CD4-positive, alpha-beta memory T cell (primary cell): ENCODE measurements around the gene SLC25A26. TPM values are rescaled to one million over a fixed set of nuclear protein-coding genes. Genes with fewer than 3 reads are reported as not detected.

ENCODE experiments used
- CTCF ChIA-PET: fragments of 350-600 bp; sonication (Branson Sonifier 250); formaldehyde crosslinking; loops from one replicate; lab custom pipeline; 2021; ENCODE audit warnings: inconsistent platforms; ENCODE audit not compliant: partially characterized antibody; lab: Charles Lee
- POLR2A ChIA-PET: fragments of 350-600 bp; sonication (Branson Sonifier 250); formaldehyde crosslinking; loops from one replicate; lab custom pipeline; 2021; ENCODE audit not compliant: partially characterized antibody; lab: Charles Lee
- DNase-seq, 5 donors: peaks; one replicate each; pipeline versions ENCODE4 v3.0.0 to v3.0.0-alpha.2; 2020 to 2022; ENCODE audit warnings: mixed read lengths in 1 of 5
- H3K27ac ChIP-seq: one replicate; pipeline ENCODE4 v1.7.0; 2013; ENCODE audit warnings: low read depth, low read length
- H3K27me3 ChIP-seq: 2 replicates; pipeline ENCODE4 v1.7.0; 2013; ENCODE audit warnings: mild to moderate bottlenecking, low read length, moderate library complexity; ENCODE audit not compliant: insufficient read depth
- H3K36me3 ChIP-seq: 2 replicates; pipeline ENCODE4 v1.7.0; 2013; ENCODE audit warnings: mild to moderate bottlenecking, low read length, moderate library complexity; ENCODE audit not compliant: insufficient read depth
- H3K4me1 ChIP-seq: 2 replicates; pipeline ENCODE4 v1.7.0; 2013; ENCODE audit warnings: mild to moderate bottlenecking, low read length, moderate library complexity; ENCODE audit not compliant: insufficient read depth
- H3K4me3 ChIP-seq, 2 donors: one replicate each; pipeline ENCODE4 v1.7.0; 2013; ENCODE audit warnings: low read length in 2 of 2, mild to moderate bottlenecking in 1 of 2
- H3K9me3 ChIP-seq, 2 donors: one replicate each; pipeline ENCODE4 v1.7.0; 2013; ENCODE audit warnings: low read length in 2 of 2, control low read depth in 1 of 2; ENCODE audit not compliant: control insufficient read depth in 1 of 2
- H3K27ac Mint-ChIP-seq, 7 donors: one replicate each; pipeline ENCODE4 v1.8.0; 2020 to 2021; ENCODE audit warnings: mixed read lengths in 7 of 7, mild to moderate bottlenecking in 6 of 7, inconsistent platforms in 3 of 7, moderate library complexity in 3 of 7
- H3K27me3 Mint-ChIP-seq, 2 donors: one replicate each; pipeline ENCODE4 v1.8.0; 2020 to 2021; ENCODE audit warnings: mixed read lengths in 2 of 2
- H3K36me3 Mint-ChIP-seq, 2 donors: one replicate each; pipeline ENCODE4 v1.8.0; 2020 to 2021; ENCODE audit warnings: mixed read lengths in 2 of 2, inconsistent platforms in 1 of 2, mild to moderate bottlenecking in 1 of 2
- H3K4me1 Mint-ChIP-seq, 4 donors: one replicate each; pipeline ENCODE4 v1.8.0; 2020 to 2021; ENCODE audit warnings: mixed read lengths in 4 of 4, mild to moderate bottlenecking in 1 of 4
- H3K4me3 Mint-ChIP-seq, 8 donors: one replicate each; pipeline ENCODE4 v1.8.0; 2020 to 2021; ENCODE audit warnings: mixed read lengths in 8 of 8, mild to moderate bottlenecking in 7 of 8, moderate library complexity in 6 of 8, inconsistent platforms in 3 of 8
- H3K9me3 Mint-ChIP-seq, 8 donors: one replicate each; pipeline ENCODE4 v1.8.0; 2020 to 2021; ENCODE audit warnings: mixed read lengths in 8 of 8, mild to moderate bottlenecking in 5 of 8, inconsistent platforms in 3 of 8, moderate library complexity in 1 of 8
- intact Hi-C: fragments of 100-400 bp; cut with micrococcal nuclease; formaldehyde crosslinking; loops from one replicate; pipeline ENCODE4 v1.15.1; 2023
- polyA plus RNA-seq, 2 donors: library from polyadenylated mRNA; unstranded; fragments of 300-500 nt; fragmentation: Illumina TruSeq; gene quantifications; one replicate each; pipeline ENCODE4 v1.2.3, GENCODE V29; 2021
- total RNA-seq, 2 experiments: library from RNA; stranded (reverse); gene quantifications; one replicate each; pipeline ENCODE4 v1.2.3, GENCODE V29; 2021

The SLC25A26 gene
- total and polyA plus RNA-seq, 4 experiments from 2014 or later = 18.9 to 58.1 (median 29.1) TPM

- H3K4me3 Mint-ChIP-seq = no peak overlapping the region
- Histone ChIP-seq H3K27ac (no peak overlapping the region), H3K36me3 (no peaks in the 10 kb centered on the region), H3K4me3 (no peak overlapping the region), H3K9me3 (no peaks in the 10 kb centered on the region), H3K27me3 (no peaks in the 10 kb centered on the region), H3K4me1 (no peaks in the 10 kb centered on the region)
- peaks cover 14 to 16% (median 15%) of the 10 kb centered on the region in 4 donors for H3K4me1 Mint-ChIP-seq
- no peaks in the 10 kb centered on the region for H3K27me3 Mint-ChIP-seq
- intact Hi-C loops = no loop called here
- no peaks in the 10 kb centered on the region for H3K36me3 Mint-ChIP-seq
- peak overlapping the region in 1 of 7 donors; percentile 58 for H3K27ac Mint-ChIP-seq
- no peak for DNase-seq
- H3K9me3 Mint-ChIP-seq = no peaks in the 10 kb centered on the region
- POLR2A ChIA-PET = no interaction called here
- CTCF ChIA-PET = interaction anchor here (1.5 kb wide), 1 partner anchor 39 kb away, joined by 4 read pairs; no protein-coding TSS in a partner anchor
Measured at GRCh38 chr3:66338927-66339326, 118.1 kb downstream of the SLC25A26 start.

GRCh38 chr3:66342717-66343356 is 122.0 kb downstream of the SLC25A26 start:
- CTCF ChIA-PET = interaction anchor here (0.9 to 2.6 kb wide), 4 partner anchors 9 to 224 kb away, joined by 3 to 11 read pairs (median 3); no protein-coding TSS in a partner anchor

GRCh38 chr3:66344391-66344811 is 123.6 kb downstream of the SLC25A26 start:
- Histone ChIP-seq H3K27ac (no peak overlapping the region), H3K9me3 (no peaks in the 10 kb centered on the region), H3K4me1 (no peaks in the 10 kb centered on the region), H3K4me3 (no peak overlapping the region), H3K27me3 (no peaks in the 10 kb centered on the region), H3K36me3 (no peaks in the 10 kb centered on the region)
- peak overlapping the region in 1 of 7 donors; percentile 37 for H3K27ac Mint-ChIP-seq
- H3K36me3 Mint-ChIP-seq = peaks cover 16 to 30% of the 10 kb centered on the region in 2 donors
- no peak for DNase-seq
- H3K4me1 Mint-ChIP-seq = peaks cover 2 to 11% (median 5%) of the 10 kb centered on the region in 4 donors
- H3K27me3 Mint-ChIP-seq = no peaks in the 10 kb centered on the region
- H3K4me3 Mint-ChIP-seq = no peak overlapping the region
- H3K9me3 Mint-ChIP-seq = peaks cover 0 to 4% (median 0%) of the 10 kb centered on the region in 8 donors
- ChIA-PET CTCF (interaction anchor here (0.9 to 2.6 kb wide), 2 partner anchors 10 to 63 kb away, joined by 4 to 11 read pairs; no protein-coding TSS in a partner anchor), POLR2A (interaction anchor here (0.6 kb wide), 1 partner anchor 126 kb away, joined by 3 read pairs; no protein-coding TSS in a partner anchor)
- intact Hi-C loops = loop anchor here (5.0 kb wide), 1 partner anchor 42 kb away; no protein-coding TSS in a partner anchor

More at GRCh38 chr3:66342717-66343356, 122.0 kb downstream of the SLC25A26 start:
- H3K36me3 ChIP-seq = no peaks in the 10 kb centered on the region
- Mint-ChIP-seq H3K27me3 (no peaks in the 10 kb centered on the region), H3K36me3 (peaks cover 11 to 23% of the 10 kb centered on the region in 2 donors), H3K4me1 (peaks cover 5 to 11% (median 7%) of the 10 kb centered on the region in 4 donors), H3K4me3 (no peak overlapping the region), H3K27ac (no peak overlapping the region), H3K9me3 (peaks cover 0 to 4% (median 0%) of the 10 kb centered on the region in 8 donors)
- H3K27me3 ChIP-seq = no peaks in the 10 kb centered on the region
- no peaks in the 10 kb centered on the region for H3K9me3 ChIP-seq
- H3K4me3 ChIP-seq = no peak overlapping the region
- DNase-seq = no peak
- no peaks in the 10 kb centered on the region for H3K4me1 ChIP-seq
- intact Hi-C loops = loop anchor here (5.0 kb wide), 1 partner anchor 41 kb away; no protein-coding TSS in a partner anchor
- POLR2A ChIA-PET = no interaction called here
- no peak overlapping the region for H3K27ac ChIP-seq

GRCh38 chr3:66344848-66345578 is 124.2 kb downstream of the SLC25A26 start:
- H3K27ac ChIP-seq = no peak overlapping the region
- Mint-ChIP-seq H3K4me1 (peaks cover 2 to 11% (median 4%) of the 10 kb centered on the region in 4 donors), H3K36me3 (peaks cover 16 to 32% of the 10 kb centered on the region in 2 donors), H3K27ac (peak overlapping the region in 5 of 7 donors; percentile 26 to 89 (median 41)), H3K4me3 (no peak overlapping the region), H3K27me3 (no peaks in the 10 kb centered on the region), H3K9me3 (peaks cover 0 to 4% (median 0%) of the 10 kb centered on the region in 8 donors)
- no peaks in the 10 kb centered on the region for H3K4me1 ChIP-seq
- H3K9me3 ChIP-seq = no peaks in the 10 kb centered on the region
- H3K36me3 ChIP-seq = no peaks in the 10 kb centered on the region
- H3K27me3 ChIP-seq = no peaks in the 10 kb centered on the region
- CTCF ChIA-PET = interaction anchor here (0.9 to 2.6 kb wide), 2 partner anchors 11 to 62 kb away, joined by 4 to 11 read pairs; no protein-coding TSS in a partner anchor
- POLR2A ChIA-PET = interaction anchor here (0.6 kb wide), 1 partner anchor 125 kb away, joined by 3 read pairs; no protein-coding TSS in a partner anchor
- intact Hi-C loops = loop anchor here (5.0 kb wide), 1 partner anchor 43 kb away; no protein-coding TSS in a partner anchor
- DNase-seq = no peak
- H3K4me3 ChIP-seq = no peak overlapping the region

GRCh38 chr3:66348704-66349103 is 127.9 kb downstream of the SLC25A26 start:
- no peaks in the 10 kb centered on the region for H3K27me3 ChIP-seq
- intact Hi-C loops = no loop called here
- H3K27ac Mint-ChIP-seq = peak overlapping the region in 1 of 7 donors; percentile 0
- no peaks in the 10 kb centered on the region for H3K4me1 ChIP-seq
- H3K4me3 Mint-ChIP-seq = no peak overlapping the region
- no peaks in the 10 kb centered on the region for H3K36me3 ChIP-seq
- no peak overlapping the region for H3K27ac ChIP-seq
- DNase-seq = no peak
- ChIA-PET POLR2A (no interaction called here), CTCF (no interaction called here)
- H3K9me3 Mint-ChIP-seq = peaks cover 0 to 4% (median 0%) of the 10 kb centered on the region in 8 donors
- H3K4me1 Mint-ChIP-seq = peaks cover 0 to 7% (median 6%) of the 10 kb centered on the region in 4 donors
- H3K27me3 Mint-ChIP-seq = no peaks in the 10 kb centered on the region
- H3K4me3 ChIP-seq = no peak overlapping the region
- H3K36me3 Mint-ChIP-seq = peaks cover 22 to 49% of the 10 kb centered on the region in 2 donors
- no peaks in the 10 kb centered on the region for H3K9me3 ChIP-seq

GRCh38 chr3:66350601-66351000 is 129.8 kb downstream of the SLC25A26 start:
- POLR2A ChIA-PET = no interaction called here
- Histone ChIP-seq H3K4me3 (no peak overlapping the region), H3K9me3 (no peaks in the 10 kb centered on the region), H3K4me1 (peaks cover 16% of the 10 kb centered on the region), H3K27ac (no peak overlapping the region), H3K27me3 (no peaks in the 10 kb centered on the region), H3K36me3 (no peaks in the 10 kb centered on the region)
- H3K4me3 Mint-ChIP-seq = no peak overlapping the region
- peaks cover 0 to 13% (median 9%) of the 10 kb centered on the region in 4 donors for H3K4me1 Mint-ChIP-seq
- H3K27ac Mint-ChIP-seq = peak overlapping the region in 3 of 7 donors; percentile 28 to 72 (median 62)
- intact Hi-C loops = no loop called here
- H3K36me3 Mint-ChIP-seq = peaks cover 22 to 49% of the 10 kb centered on the region in 2 donors
- DNase-seq = no peak
- CTCF ChIA-PET = no interaction called here
- H3K9me3 Mint-ChIP-seq = peaks cover 0 to 4% (median 0%) of the 10 kb centered on the region in 8 donors
- no peaks in the 10 kb centered on the region for H3K27me3 Mint-ChIP-seq
